SK-N-SH treated with all-trans-retinoic acid at 6 μM for 48 hours (cell line): ENCODE measurements around the gene RAB7B.

Source experiments
- CREB5 ChIP-seq: fragments of 250-450 bp; sonication (Bioruptor Pico); IDR thresholded peaks from 2 replicates; pipeline ENCODE4 v1.5.1; 2020; ENCODE audit warnings: low read depth, mild to moderate bottlenecking, moderate library complexity
- ESRRG ChIP-seq: fragments of 250-450 bp; sonication (Bioruptor Pico); IDR thresholded peaks from 2 replicates; pipeline ENCODE4 v1.6.1; 2021; ENCODE audit warnings: mild to moderate bottlenecking
- GLIS3 ChIP-seq: fragments of 250-450 bp; sonication (Bioruptor Pico); IDR thresholded peaks from 2 replicates; pipeline ENCODE4 v1.5.0; 2020; ENCODE audit warnings: mild to moderate bottlenecking, moderate library complexity
- ISL1 ChIP-seq: fragments of 250-450 bp; sonication (Bioruptor Pico); IDR thresholded peaks from 2 replicates; pipeline ENCODE4 v2.1.2; 2022; ENCODE audit warnings: mild to moderate bottlenecking, moderate library complexity
- PPARA ChIP-seq: fragments of 250-450 bp; sonication (Bioruptor Pico); IDR thresholded peaks from 2 replicates; pipeline ENCODE4 v1.5.0; 2020; ENCODE audit warnings: mild to moderate bottlenecking, borderline replicate concordance
- RARB ChIP-seq: fragments of 250-450 bp; sonication (Bioruptor Pico); IDR thresholded peaks from 2 replicates; pipeline ENCODE4 v1.8.0; 2021; ENCODE audit warnings: mild to moderate bottlenecking, moderate library complexity
- ZNF8 ChIP-seq: fragments of 450-650 bp; formaldehyde crosslinking; IDR thresholded peaks from 2 replicates; pipeline ENCODE4 v1.5.0; 2020; ENCODE audit warnings: mild to moderate bottlenecking, moderate library complexity
- TF ChIP-seq, protein P1 (sequence below): fragments of 250-450 bp; sonication (Bioruptor Pico); IDR thresholded peaks from 2 replicates; pipeline ENCODE4 v1.5.0; 2020; ENCODE audit warnings: mild to moderate bottlenecking, moderate library complexity
- TF ChIP-seq, protein P2 (sequence below): fragments of 250-450 bp; sonication (Bioruptor Pico); IDR thresholded peaks from 2 replicates; pipeline ENCODE4 v1.5.1; 2021; ENCODE audit warnings: mild to moderate bottlenecking, moderate library complexity

- no peak for TF ChIP-seq PPARA
- TF ChIP-seq GLIS3: no peak
- TF ChIP-seq ESRRG (CRISPR knock-in tag): no peak
- no peak for TF ChIP-seq ISL1 (CRISPR knock-in tag)
- TF ChIP-seq, protein P1, sequence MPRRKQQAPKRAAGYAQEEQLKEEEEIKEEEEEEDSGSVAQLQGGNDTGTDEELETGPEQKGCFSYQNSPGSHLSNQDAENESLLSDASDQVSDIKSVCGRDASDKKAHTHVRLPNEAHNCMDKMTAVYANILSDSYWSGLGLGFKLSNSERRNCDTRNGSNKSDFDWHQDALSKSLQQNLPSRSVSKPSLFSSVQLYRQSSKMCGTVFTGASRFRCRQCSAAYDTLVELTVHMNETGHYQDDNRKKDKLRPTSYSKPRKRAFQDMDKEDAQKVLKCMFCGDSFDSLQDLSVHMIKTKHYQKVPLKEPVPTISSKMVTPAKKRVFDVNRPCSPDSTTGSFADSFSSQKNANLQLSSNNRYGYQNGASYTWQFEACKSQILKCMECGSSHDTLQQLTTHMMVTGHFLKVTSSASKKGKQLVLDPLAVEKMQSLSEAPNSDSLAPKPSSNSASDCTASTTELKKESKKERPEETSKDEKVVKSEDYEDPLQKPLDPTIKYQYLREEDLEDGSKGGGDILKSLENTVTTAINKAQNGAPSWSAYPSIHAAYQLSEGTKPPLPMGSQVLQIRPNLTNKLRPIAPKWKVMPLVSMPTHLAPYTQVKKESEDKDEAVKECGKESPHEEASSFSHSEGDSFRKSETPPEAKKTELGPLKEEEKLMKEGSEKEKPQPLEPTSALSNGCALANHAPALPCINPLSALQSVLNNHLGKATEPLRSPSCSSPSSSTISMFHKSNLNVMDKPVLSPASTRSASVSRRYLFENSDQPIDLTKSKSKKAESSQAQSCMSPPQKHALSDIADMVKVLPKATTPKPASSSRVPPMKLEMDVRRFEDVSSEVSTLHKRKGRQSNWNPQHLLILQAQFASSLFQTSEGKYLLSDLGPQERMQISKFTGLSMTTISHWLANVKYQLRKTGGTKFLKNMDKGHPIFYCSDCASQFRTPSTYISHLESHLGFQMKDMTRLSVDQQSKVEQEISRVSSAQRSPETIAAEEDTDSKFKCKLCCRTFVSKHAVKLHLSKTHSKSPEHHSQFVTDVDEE: no peak
- TF ChIP-seq, protein P2, sequence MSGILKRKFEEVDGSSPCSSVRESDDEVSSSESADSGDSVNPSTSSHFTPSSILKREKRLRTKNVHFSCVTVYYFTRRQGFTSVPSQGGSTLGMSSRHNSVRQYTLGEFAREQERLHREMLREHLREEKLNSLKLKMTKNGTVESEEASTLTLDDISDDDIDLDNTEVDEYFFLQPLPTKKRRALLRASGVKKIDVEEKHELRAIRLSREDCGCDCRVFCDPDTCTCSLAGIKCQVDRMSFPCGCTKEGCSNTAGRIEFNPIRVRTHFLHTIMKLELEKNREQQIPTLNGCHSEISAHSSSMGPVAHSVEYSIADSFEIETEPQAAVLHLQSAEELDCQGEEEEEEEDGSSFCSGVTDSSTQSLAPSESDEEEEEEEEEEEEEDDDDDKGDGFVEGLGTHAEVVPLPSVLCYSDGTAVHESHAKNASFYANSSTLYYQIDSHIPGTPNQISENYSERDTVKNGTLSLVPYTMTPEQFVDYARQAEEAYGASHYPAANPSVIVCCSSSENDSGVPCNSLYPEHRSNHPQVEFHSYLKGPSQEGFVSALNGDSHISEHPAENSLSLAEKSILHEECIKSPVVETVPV (CRISPR knock-in tag): no peak
- TF ChIP-seq RARB: no peak
- no peak for TF ChIP-seq ZNF8 (CRISPR knock-in tag)
- no peak for TF ChIP-seq CREB5 (CRISPR knock-in tag)
Measured at GRCh38 chr1:205965036-205965884, 37.9 kb downstream of the RAB7B start.
